GM21825 (cell line): Measurements from ENCODE around the gene PLEKHA6.

Experiments
- ATAC-seq: cut with Tn5 transposase; IDR thresholded peaks from one replicate; pipeline ENCODE4 v1.9.1; 2021; ENCODE audit warnings: mild to moderate bottlenecking, moderate library complexity; ENCODE audit not compliant: unreplicated experiment

PLEKHA6 gene

GRCh38 chr1:204356997-204357396, 2.7 kb downstream of the PLEKHA6 start:
- no peak for ATAC-seq

- no peak for ATAC-seq
Observed at GRCh38 chr1:204355913-204356312, 3.8 kb downstream of the PLEKHA6 start.

GRCh38 chr1:204354579-204354978, 5.2 kb downstream of the PLEKHA6 start:
- no peak for ATAC-seq

- ATAC-seq, result no peak
Observed at GRCh38 chr1:204353213-204353910, 6.4 kb downstream of the PLEKHA6 start.

- no peak for ATAC-seq
Observed at GRCh38 chr1:204350857-204351573, 8.7 kb downstream of the PLEKHA6 start.

GRCh38 chr1:204350312-204350711, 9.4 kb downstream of the PLEKHA6 start:
- ATAC-seq, result no peak

GRCh38 chr1:204349602-204350001, 10.1 kb downstream of the PLEKHA6 start:
- no peak for ATAC-seq

GRCh38 chr1:204348722-204349121, 11.0 kb downstream of the PLEKHA6 start:
- ATAC-seq, result no peak

- no peak for ATAC-seq
Observed at GRCh38 chr1:204348242-204348641, 11.5 kb downstream of the PLEKHA6 start.

GRCh38 chr1:204345941-204346645, 13.6 kb downstream of the PLEKHA6 start:
- no peak for ATAC-seq

- ATAC-seq, result no peak
Observed at GRCh38 chr1:204345438-204345841, 14.3 kb downstream of the PLEKHA6 start.

- ATAC-seq, result no peak
Observed at GRCh38 chr1:204344665-204345355, 14.9 kb downstream of the PLEKHA6 start.

- no peak for ATAC-seq
Observed at GRCh38 chr1:204343802-204344201, 15.9 kb downstream of the PLEKHA6 start.

- ATAC-seq, result no peak
Observed at GRCh38 chr1:204343247-204343646, 16.5 kb downstream of the PLEKHA6 start.

GRCh38 chr1:204342310-204342709, 17.4 kb downstream of the PLEKHA6 start:
- no peak for ATAC-seq

GRCh38 chr1:204341380-204341779, 18.3 kb downstream of the PLEKHA6 start:
- ATAC-seq, result no peak

- ATAC-seq, result no peak
Observed at GRCh38 chr1:204340081-204340889, 19.4 kb downstream of the PLEKHA6 start.

- no peak for ATAC-seq
Observed at GRCh38 chr1:204339541-204339940, 20.2 kb downstream of the PLEKHA6 start.

GRCh38 chr1:204338997-204339396, 20.7 kb downstream of the PLEKHA6 start:
- ATAC-seq, result no peak

GRCh38 chr1:204338360-204338759, 21.4 kb downstream of the PLEKHA6 start:
- no peak for ATAC-seq
